Measurements from ENCODE around the gene LEP. TPM values are rescaled to one million over a fixed set of nuclear protein-coding genes. Genes with fewer than 3 reads are reported as not detected.

The LEP gene
- under 1 TPM in 1 of 4 donors, not detected in 3; 0.27 TPM for total RNA-seq

- peaks cover 0 to 13% (median 5%) of the 10 kb centered on the region in 4 donors for H3K9me3 ChIP-seq
- DNase-seq, result no peak
- H3K27ac ChIP-seq, result no peak within 1 kb of the TSS
- no peak for TF ChIP-seq CTCF (IDR thresholded peaks at IDR 0.05)
- TF ChIP-seq POLR2A (IDR thresholded peaks at IDR 0.05), result no peak
- H3K4me3 ChIP-seq, result no peak within 1 kb of the TSS
- no peaks in the 10 kb centered on the region for H3K4me1 ChIP-seq
- H3K36me3 ChIP-seq, result no peaks in the 10 kb centered on the region
- peaks cover 0 to 9% of the 10 kb centered on the region in 2 donors for H3K27me3 ChIP-seq
Measured at GRCh38 chr7:128240696-128241386, at the start of gene LEP. Gene LEP, plus strand, starts transcription at chr7:128241278. Its CDS starts 10,741 bp downstream, at chr7:128252019.

GRCh38 chr7:128192497-128193142 is 48.5 kb upstream of the LEP start:
- DNase-seq, result peak in 1 of 3 donors; percentile 3
- H3K9me3 ChIP-seq, result peaks cover 0 to 18% (median 3%) of the 10 kb centered on the region in 4 donors
- no peak for TF ChIP-seq CTCF (IDR thresholded peaks at IDR 0.05)
- H3K27ac ChIP-seq, result no peak overlapping the region
- no peaks in the 10 kb centered on the region for H3K36me3 ChIP-seq
- H3K4me1 ChIP-seq, result no peaks in the 10 kb centered on the region
- H3K27me3 ChIP-seq, result no peaks in the 10 kb centered on the region
- H3K4me3 ChIP-seq, result no peak overlapping the region

- Histone ChIP-seq H3K27ac (no peak overlapping the region), H3K36me3 (no peaks in the 10 kb centered on the region), H3K27me3 (no peaks in the 10 kb centered on the region), H3K9me3 (peaks cover 0 to 18% (median 3%) of the 10 kb centered on the region in 4 donors), H3K4me3 (no peak overlapping the region), H3K4me1 (no peaks in the 10 kb centered on the region)
- no peak for DNase-seq
- TF ChIP-seq CTCF (IDR thresholded peaks at IDR 0.05) (no peak), POLR2A (IDR thresholded peaks at IDR 0.05) (no peak)
Measured at GRCh38 chr7:128194533-128195282, 46.4 kb upstream of the LEP start.

- Histone ChIP-seq H3K4me3 (no peak overlapping the region), H3K9me3 (peaks cover 0 to 18% (median 3%) of the 10 kb centered on the region in 4 donors), H3K27ac (no peak overlapping the region), H3K27me3 (peaks cover 0 to 11% of the 10 kb centered on the region in 2 donors), H3K4me1 (peaks cover 0 to 7% (median 2%) of the 10 kb centered on the region in 4 donors), H3K36me3 (no peaks in the 10 kb centered on the region)
- TF ChIP-seq CTCF (IDR thresholded peaks at IDR 0.05) (no peak), POLR2A (IDR thresholded peaks at IDR 0.05) (no peak)
- no peak for DNase-seq
Measured at GRCh38 chr7:128197589-128197988, 43.5 kb upstream of the LEP start.

- no peak overlapping the region for H3K4me3 ChIP-seq
- no peak for DNase-seq
- no peak overlapping the region for H3K27ac ChIP-seq
- H3K4me1 ChIP-seq, result peaks cover 0 to 7% (median 2%) of the 10 kb centered on the region in 4 donors
- H3K9me3 ChIP-seq, result peaks cover 0 to 18% (median 3%) of the 10 kb centered on the region in 4 donors
- peaks cover 0 to 11% of the 10 kb centered on the region in 2 donors for H3K27me3 ChIP-seq
- TF ChIP-seq POLR2A (IDR thresholded peaks at IDR 0.05) (no peak), CTCF (IDR thresholded peaks at IDR 0.05) (no peak)
- no peaks in the 10 kb centered on the region for H3K36me3 ChIP-seq
Measured at GRCh38 chr7:128197989-128198580, 43.0 kb upstream of the LEP start.

Data from Peyer's patch (tissue), 4 donors.